Measurements from ENCODE around the gene SH3RF1.

SH3RF1 gene

GRCh38 chr4:169048868-169049414, 221.8 kb downstream of the SH3RF1 start:
- in situ Hi-C loops (cut with MboI; ENCODE audit: low sequenced_read_pairs), result no loop called here

GRCh38 chr4:169047956-169048355, 222.8 kb downstream of the SH3RF1 start:
- in situ Hi-C loops (cut with MboI; ENCODE audit: low sequenced_read_pairs), result no loop called here

- in situ Hi-C loops (cut with MboI; ENCODE audit: low sequenced_read_pairs), result no loop called here
Observed at GRCh38 chr4:169045862-169046584, 224.7 kb downstream of the SH3RF1 start.

- in situ Hi-C loops (cut with MboI; ENCODE audit: low sequenced_read_pairs), result no loop called here
Observed at GRCh38 chr4:169044714-169045447, 225.9 kb downstream of the SH3RF1 start.
